IMR-90 (cell line): ENCODE data around the gene WDR43. TPM values are rescaled to one million over a fixed set of nuclear protein-coding genes. Genes with fewer than 3 reads are reported as not detected.

ENCODE experiments used
- ATAC-seq: fragments of 200-7000 bp; cut with Tn5 transposase; 2 replicates; pipeline ENCODE4 v1.9.1; 2020; ENCODE audit warnings: low read depth, mild to moderate bottlenecking, moderate library complexity
- BruUV-seq: library from RNA; stranded (reverse); fragments of 400-500 nt; replicated peaks from 2 replicates; lab custom pipeline; 2021; lab: Mats Ljungman, UMichigan
- CTCF ChIA-PET: fragments of 300-600 bp; formaldehyde crosslinking; extraction: SDS; loops from one replicate; lab custom pipeline; 2021; ENCODE audit warnings: antibody characterized with exemption; lab: Yijun Ruan, JAX
- POLR2A ChIA-PET: fragments of 300-600 bp; sonication (Branson Sonifier 250); formaldehyde crosslinking; loops from one replicate; lab custom pipeline; 2022; ENCODE audit warnings: antibody characterized with exemption; ENCODE audit not compliant: unreplicated experiment; lab: Charles Lee
- DNase-seq: peaks from one replicate; pipeline ENCODE4 v3.0.0; 2013
- H2AFZ ChIP-seq: replicated peaks from 2 replicates; pipeline ENCODE3; 2013; ENCODE audit warnings: low read length, mild to moderate bottlenecking; ENCODE audit not compliant: poor library complexity
- H2AK5ac ChIP-seq: 2 replicates; pipeline ENCODE4 v1.6.1; 2013; ENCODE audit warnings: low read depth, low read length, inconsistent platforms
- H2AK9ac ChIP-seq: replicated peaks from 2 replicates; pipeline ENCODE3; 2013; ENCODE audit warnings: mild to moderate bottlenecking, low read depth, low read length, moderate library complexity; ENCODE audit not compliant: poor library complexity
- H2BK120ac ChIP-seq: 2 replicates; pipeline ENCODE4 v1.6.1; 2013; ENCODE audit warnings: low read depth, low read length, inconsistent platforms
- H2BK15ac ChIP-seq: 3 replicates; pipeline ENCODE4 v1.6.1; 2013; ENCODE audit warnings: low read depth, low read length, inconsistent platforms
- H2BK20ac ChIP-seq: 2 replicates; pipeline ENCODE4 v1.6.1; 2013; ENCODE audit warnings: low read depth, mild to moderate bottlenecking, inconsistent platforms, low read length, moderate library complexity
- H2BK5ac ChIP-seq: 2 replicates; pipeline ENCODE4 v1.6.1; 2013; ENCODE audit warnings: mild to moderate bottlenecking, low read depth, low read length, inconsistent platforms; ENCODE audit not compliant: poor library complexity, severe bottlenecking
- H3K14ac ChIP-seq: replicated peaks from 2 replicates; pipeline ENCODE4 v1.6.1; 2013; ENCODE audit warnings: low read depth, low read length, inconsistent platforms
- H3K18ac ChIP-seq: 2 replicates; pipeline ENCODE4 v1.6.1; 2013; ENCODE audit warnings: low read depth, low read length, control low read depth
- H3K23ac ChIP-seq: 2 replicates; pipeline ENCODE4 v1.6.1; 2013; ENCODE audit warnings: low read depth, low read length, inconsistent platforms
- H3K27ac ChIP-seq: 2 replicates; pipeline ENCODE4 v1.5.1; 2013; ENCODE audit warnings: mild to moderate bottlenecking, control low read depth, low read length; ENCODE audit not compliant: insufficient read depth
- H3K27me3 ChIP-seq: 2 replicates; pipeline ENCODE4 v1.6.1; 2013; ENCODE audit warnings: low read length; ENCODE audit not compliant: control insufficient read depth, insufficient read depth
- H3K36me3 ChIP-seq: 2 replicates; pipeline ENCODE4 v1.6.1; 2013; ENCODE audit warnings: low read length, mixed read lengths; ENCODE audit not compliant: control insufficient read depth, insufficient read depth
- H3K4ac ChIP-seq: 2 replicates; pipeline ENCODE4 v1.6.1; 2013; ENCODE audit warnings: low read depth, low read length, inconsistent platforms
- H3K4me1 ChIP-seq: 2 replicates; pipeline ENCODE4 v1.6.1; 2013; ENCODE audit warnings: low read length, mixed read lengths; ENCODE audit not compliant: control insufficient read depth, insufficient read depth
- H3K4me2 ChIP-seq: 2 replicates; pipeline ENCODE4 v1.6.1; 2013; ENCODE audit warnings: low read depth, mild to moderate bottlenecking, control low read depth, low read length, moderate library complexity
- H3K4me3 ChIP-seq: 2 replicates; pipeline ENCODE4 v1.5.1; 2013; ENCODE audit warnings: low read depth, mild to moderate bottlenecking, control low read depth, low read length, moderate library complexity; ENCODE audit not compliant: insufficient read depth
- H3K56ac ChIP-seq: 2 replicates; pipeline ENCODE4 v1.6.1; 2013; ENCODE audit warnings: low read length, inconsistent platforms; ENCODE audit not compliant: insufficient read depth; ENCODE audit errors: extremely low read depth
- H3K79me1 ChIP-seq, 2 experiments: 2 replicates each; pipeline ENCODE4 v1.6.1; 2013; ENCODE audit warnings: low read length in 2 of 2, inconsistent platforms in 1 of 2, low read depth in 1 of 2
- H3K9ac ChIP-seq: 2 replicates; pipeline ENCODE4 v1.6.1; 2013; ENCODE audit warnings: low read depth, low read length, control low read depth
- H3K9me1 ChIP-seq: 2 replicates; pipeline ENCODE4 v1.6.1; 2013; ENCODE audit warnings: low read length, inconsistent platforms; ENCODE audit not compliant: insufficient read depth
- H3K9me3 ChIP-seq: 2 replicates; pipeline ENCODE4 v1.6.1; 2013; ENCODE audit warnings: low read length; ENCODE audit not compliant: control insufficient read depth, insufficient read depth
- H4K20me1 ChIP-seq: 2 replicates; pipeline ENCODE4 v1.6.1; 2013; ENCODE audit warnings: low read length, inconsistent platforms; ENCODE audit not compliant: insufficient read depth
- H4K5ac ChIP-seq: 2 replicates; pipeline ENCODE4 v1.6.1; 2013; ENCODE audit warnings: mild to moderate bottlenecking, low read depth, low read length, control low read depth
- H4K8ac ChIP-seq, 2 experiments: 2 replicates each; pipeline ENCODE4 v1.6.1; 2013; ENCODE audit warnings: low read depth in 2 of 2, low read length in 2 of 2, control low read depth in 1 of 2, inconsistent platforms in 1 of 2
- H4K91ac ChIP-seq: 2 replicates; pipeline ENCODE4 v1.6.1; 2013; ENCODE audit warnings: low read depth, low read length, inconsistent platforms; ENCODE audit not compliant: insufficient read depth
- MAZ ChIP-seq: IDR thresholded peaks from 2 replicates; pipeline ENCODE4 v1.6.1; 2012; ENCODE audit warnings: low read depth, mild to moderate bottlenecking, low read length, improper control_type of control experiment, moderate library complexity, borderline replicate concordance
- MXI1 ChIP-seq: IDR thresholded peaks from 2 replicates; pipeline ENCODE4 v1.6.1; 2012; ENCODE audit warnings: low read depth, mild to moderate bottlenecking, low read length, moderate library complexity, borderline replicate concordance
- RAD21 ChIP-seq: IDR thresholded peaks from 2 replicates; pipeline ENCODE4 v1.6.1; 2012; ENCODE audit warnings: low read length, improper control_type of control experiment
- RCOR1 ChIP-seq: IDR thresholded peaks from 2 replicates; pipeline ENCODE4 v1.6.1; 2012; ENCODE audit warnings: mild to moderate bottlenecking, low read length, improper control_type of control experiment; ENCODE audit not compliant: insufficient replicate concordance
- SMC3 ChIP-seq: fragments of 150-350 bp; IDR thresholded peaks from 2 replicates; pipeline ENCODE4 v1.6.1; 2016; ENCODE audit warnings: low read depth, mild to moderate bottlenecking, antibody characterized with exemption, low read length, moderate library complexity
- WGBS, 2 experiments: methylation state at CpG; one replicate each; pipeline versions ENCODE4 v1.1.5 to v1.1.7; 2013; ENCODE audit warnings: missing lambda C conversion rate in 2 of 2; ENCODE audit not compliant: insufficient read length in 1 of 2; ENCODE audit errors: extremely low coverage in 2 of 2; 5-methylcytosine and 5-hydroxymethylcytosine counted together
- dilution Hi-C: fragments of 300-500 bp; cut with HindIII; formaldehyde crosslinking; loops from one replicate; pipeline ENCODE4 v1.14.3; 2018; ENCODE audit warnings: low sequenced_read_pairs; ENCODE audit not compliant: unreplicated experiment
- in situ Hi-C: fragments of 300-500 bp; cut with MboI; formaldehyde crosslinking; loops from 3 replicates; pipeline ENCODE4 v1.14.3; 2019; ENCODE audit warnings: low sequenced_read_pairs, inconsistent platforms, mixed read lengths
- intact Hi-C: fragments of 100-400 bp; cut with micrococcal nuclease; formaldehyde crosslinking; loops from 2 replicates; pipeline ENCODE4 v1.10.0; 2022
- polyA plus RNA-seq, 3 experiments: library from polyadenylated mRNA; depleted of rRNA; stranded (reverse); fragments of >200 nt; gene quantifications; 2 replicates each; pipeline ENCODE4 v1.2.3, GENCODE V29; 2012; ENCODE audit warnings: low replicate concordance in 1 of 3
- total RNA-seq: library from RNA; depleted of rRNA; stranded (reverse); fragments of >200 nt; gene quantifications from 2 replicates; pipeline ENCODE4 v1.2.3, GENCODE V29; 2012

The WDR43 gene
- total and polyA plus RNA-seq, 2 of the 4 experiments (the other 2 are of a cell fraction), result 40.3 to 300 TPM

DNA sequence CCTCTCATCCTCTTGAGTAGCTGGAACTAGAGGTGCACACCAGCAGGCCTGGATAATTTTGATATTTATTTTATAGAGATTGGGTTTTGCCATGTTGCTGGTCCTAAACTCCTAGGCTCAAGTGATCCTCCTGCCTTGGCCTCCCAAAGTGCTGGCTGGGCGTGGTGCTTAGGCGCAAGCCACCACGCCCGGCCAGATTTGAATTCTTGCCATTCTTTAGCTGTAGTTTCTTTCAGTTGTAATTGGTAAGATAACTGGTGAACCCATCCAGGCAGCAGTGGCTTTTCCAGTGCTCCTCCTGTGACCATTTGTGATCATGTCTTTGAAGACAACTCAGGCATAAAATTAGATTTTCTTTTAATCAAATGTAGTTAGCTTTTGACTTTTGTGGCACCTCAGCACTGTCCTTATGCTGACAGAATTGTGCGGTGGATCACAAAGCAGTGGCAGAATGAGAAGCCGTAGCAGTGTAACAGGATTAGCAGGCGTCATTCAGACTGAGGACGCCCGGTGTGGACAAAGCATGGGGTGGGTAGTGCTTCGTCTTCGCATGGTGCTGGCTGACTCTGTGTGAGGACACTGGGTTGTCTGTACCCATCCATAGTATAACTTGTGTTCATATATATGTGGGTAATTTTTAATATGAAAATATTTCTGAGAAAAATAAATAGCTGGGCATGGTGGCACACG lies 56.6 kb downstream of the WDR43 start:
- Histone ChIP-seq H3K9ac (no peak overlapping the region), H4K8ac (no peak overlapping the region), H4K20me1 (peaks cover 6% of the 10 kb centered on the region; the same call in 1 of the 2 replicates), H4K91ac (no peak overlapping the region), H2BK20ac (no peak overlapping the region), H2BK5ac (no peak overlapping the region), H4K5ac (no peak overlapping the region), H3K79me1 (peaks cover 0 to 6% of the 10 kb centered on the region in 2 experiments; a peak in 1 of 4 replicates), H3K27ac (no peak overlapping the region), H2AK5ac (no peak overlapping the region), H2AFZ (no peak overlapping the region), H3K4me1 (peaks cover 8% of the 10 kb centered on the region), H2AK9ac (no peak overlapping the region), H3K9me3 (peaks cover 6% of the 10 kb centered on the region; the same call in 1 of the 2 replicates), H3K4ac (no peak overlapping the region), H2BK120ac (no peak overlapping the region), H3K4me2 (no peak overlapping the region), H3K9me1 (peaks cover 7% of the 10 kb centered on the region; the same call in 1 of the 2 replicates), H2BK15ac (no peak overlapping the region), H3K23ac (no peak overlapping the region), H3K18ac (no peak overlapping the region), H3K4me3 (no peak overlapping the region), H3K27me3 (no peaks in the 10 kb centered on the region), H3K14ac (no peak overlapping the region), H3K36me3 (peaks cover 7% of the 10 kb centered on the region), H3K56ac (no peak overlapping the region)
- BruUV-seq, result no TSS peak
- dilution Hi-C loops (loop anchor here (25.0 kb wide), 1 partner anchor 886 kb away; no protein-coding TSS in a partner anchor), intact Hi-C loops (no loop called here), in situ Hi-C loops (no loop called here)
- DNase-seq (no peak), ATAC-seq (no peak)
- POLR2A ChIA-PET, result no interaction called here
- 97% methylated on average over 6 of the region's 12 CpGs; no CpG with 5 or more reads in 1 of the 2 experiments for WGBS, 2 experiments
- CTCF ChIA-PET, result interaction anchor here (2.7 kb wide), 1 partner anchor 357 kb away, joined by 7 read pairs; no protein-coding TSS in a partner anchor
- TF ChIP-seq MAZ (no peak), RAD21 (no peak), SMC3 (no peak), RCOR1 (no peak), MXI1 (no peak)
